Colonic mucosa (tissue), 4 donors: ENCODE results near the gene AEBP2. TPM values are rescaled to one million over a fixed set of nuclear protein-coding genes. Genes with fewer than 3 reads are reported as not detected.

Experiments used
- DNase-seq: peaks from one replicate; pipeline ENCODE4 v3.0.0-alpha.2; 2020
- H3K27ac ChIP-seq: fragments of 200-600 bp; one replicate; pipeline ENCODE4 v1.8.0; 2021
- H3K27me3 ChIP-seq: fragments of 200-600 bp; one replicate; pipeline ENCODE4 v1.8.0; 2021
- H3K36me3 ChIP-seq: fragments of 200-600 bp; one replicate; pipeline ENCODE4 v1.8.0; 2021
- H3K4me1 ChIP-seq: fragments of 200-600 bp; one replicate; pipeline ENCODE4 v1.8.0; 2021; ENCODE audit warnings: mild to moderate bottlenecking
- H3K4me3 ChIP-seq: fragments of 200-600 bp; one replicate; pipeline ENCODE4 v1.8.0; 2021
- H3K9ac ChIP-seq, 2 donors: one replicate each; pipeline ENCODE4 v1.7.0; 2013; ENCODE audit warnings: control low read depth in 2 of 2, low read depth in 2 of 2, low read length in 2 of 2
- H3K9me3 ChIP-seq: fragments of 200-600 bp; one replicate; pipeline ENCODE4 v1.8.0; 2021
- CTCF ChIP-seq: fragments of 200-600 bp; IDR thresholded peaks from one replicate; pipeline ENCODE4 v1.8.0; 2022; ENCODE audit warnings: antibody characterized with exemption, mild to moderate bottlenecking
- intact Hi-C: fragments of 100-400 bp; cut with DNase I; formaldehyde crosslinking; loops from one replicate; pipeline ENCODE4 v1.14.1; 2022
- total RNA-seq, 2 donors: library from RNA; stranded (reverse); fragmentation: NEBNext Ultra II Directional in 1 of 2; extraction: Animal tissue kit (Norgen Biotek cat#: 25700) in 1 of 2; gene quantifications; one replicate each; pipeline ENCODE4 v1.2.1, GENCODE V29; 2021
- donor health status: healthy.
- donor health status: DM: no; HTN: no; CAD: no.
- donor health status: DM: no; HTN: no; CAD: no.

The AEBP2 gene
- total RNA-seq, 2 donors from 2014 or later, result 25.5 to 37.7 TPM

DNA sequence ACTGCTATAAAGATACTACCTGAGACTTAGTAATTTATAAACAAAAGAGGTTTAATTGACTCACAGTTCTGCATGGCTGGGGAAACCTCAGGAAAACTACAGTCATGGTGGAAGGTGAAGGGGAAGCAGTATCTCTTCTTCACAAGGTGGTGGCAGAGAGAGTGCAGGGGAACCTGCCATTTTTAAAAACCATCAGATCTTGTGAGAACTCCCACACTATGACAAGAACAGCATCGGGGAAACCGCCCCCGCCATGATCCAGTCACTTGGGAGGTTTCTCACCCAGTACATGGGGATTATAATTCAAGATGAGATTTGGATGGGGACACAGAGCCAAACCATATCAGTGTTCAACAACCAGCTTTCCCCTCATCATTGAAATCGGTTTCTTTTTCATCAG is 49.9 kb downstream of the AEBP2 start:
- Histone ChIP-seq H3K27me3 (no peaks in the 10 kb centered on the region), H3K4me3 (no peak overlapping the region), H3K36me3 (no peaks in the 10 kb centered on the region), H3K9ac (no peak overlapping the region), H3K27ac (no peak overlapping the region), H3K9me3 (no peaks in the 10 kb centered on the region), H3K4me1 (no peaks in the 10 kb centered on the region)
- DNase-seq, result no peak
- no peak for TF ChIP-seq CTCF
- intact Hi-C loops, result no loop called here

DNA sequence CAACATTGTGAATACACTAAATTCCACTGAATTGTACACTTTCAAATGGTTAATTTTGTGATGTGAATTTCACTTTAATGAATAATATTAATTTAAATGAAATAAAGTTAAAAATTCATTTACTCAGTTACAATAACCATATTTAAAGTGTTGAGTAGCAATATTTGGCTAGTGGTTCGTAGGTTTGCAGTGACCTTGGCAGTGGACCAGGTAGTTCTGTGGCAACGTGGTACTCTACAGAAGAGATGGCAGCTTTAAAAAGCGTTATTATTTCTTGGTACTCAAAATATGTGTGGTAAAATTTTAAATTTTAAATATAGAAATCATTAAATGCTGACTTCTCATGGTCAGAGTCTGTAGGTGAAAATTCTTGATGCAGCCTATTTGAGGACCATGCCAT is 51.6 kb downstream of the AEBP2 start:
- intact Hi-C loops, result no loop called here
- H3K27me3 ChIP-seq, result no peaks in the 10 kb centered on the region

DNA sequence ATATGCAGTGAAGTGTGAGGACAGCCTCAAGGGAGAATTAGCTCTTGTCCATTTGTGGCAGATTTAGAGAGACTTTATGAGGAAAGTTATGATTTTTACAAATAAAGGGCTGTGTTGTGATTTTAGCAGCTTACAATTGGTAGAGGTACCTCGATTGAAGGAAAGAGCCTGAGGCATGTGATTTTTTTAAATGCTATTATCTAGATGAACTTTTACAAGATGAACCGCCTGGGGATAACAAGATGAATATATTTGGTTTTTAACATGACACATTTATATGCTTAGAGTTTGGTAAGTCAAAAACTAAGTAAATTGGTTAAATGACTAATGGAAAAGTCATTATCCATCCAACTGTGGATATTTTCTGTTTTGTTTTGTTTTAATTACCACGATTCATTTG is 52.6 kb downstream of the AEBP2 start:
- no peak overlapping the region for H3K4me3 ChIP-seq
- intact Hi-C loops, result no loop called here
- H3K27ac ChIP-seq, result no peak overlapping the region
- no peaks in the 10 kb centered on the region for H3K9me3 ChIP-seq
- TF ChIP-seq CTCF, result no peak
- H3K27me3 ChIP-seq, result no peaks in the 10 kb centered on the region
- H3K36me3 ChIP-seq, result no peaks in the 10 kb centered on the region
- no peak for DNase-seq
- no peaks in the 10 kb centered on the region for H3K4me1 ChIP-seq
- no peak overlapping the region for H3K9ac ChIP-seq

More for the DNA sequence above, 51.6 kb downstream of the AEBP2 start:
- no peak for DNase-seq
- Histone ChIP-seq H3K27ac (no peak overlapping the region), H3K4me3 (no peak overlapping the region), H3K9me3 (no peaks in the 10 kb centered on the region), H3K36me3 (no peaks in the 10 kb centered on the region), H3K4me1 (no peaks in the 10 kb centered on the region), H3K9ac (no peak overlapping the region)
- no peak for TF ChIP-seq CTCF

DNA sequence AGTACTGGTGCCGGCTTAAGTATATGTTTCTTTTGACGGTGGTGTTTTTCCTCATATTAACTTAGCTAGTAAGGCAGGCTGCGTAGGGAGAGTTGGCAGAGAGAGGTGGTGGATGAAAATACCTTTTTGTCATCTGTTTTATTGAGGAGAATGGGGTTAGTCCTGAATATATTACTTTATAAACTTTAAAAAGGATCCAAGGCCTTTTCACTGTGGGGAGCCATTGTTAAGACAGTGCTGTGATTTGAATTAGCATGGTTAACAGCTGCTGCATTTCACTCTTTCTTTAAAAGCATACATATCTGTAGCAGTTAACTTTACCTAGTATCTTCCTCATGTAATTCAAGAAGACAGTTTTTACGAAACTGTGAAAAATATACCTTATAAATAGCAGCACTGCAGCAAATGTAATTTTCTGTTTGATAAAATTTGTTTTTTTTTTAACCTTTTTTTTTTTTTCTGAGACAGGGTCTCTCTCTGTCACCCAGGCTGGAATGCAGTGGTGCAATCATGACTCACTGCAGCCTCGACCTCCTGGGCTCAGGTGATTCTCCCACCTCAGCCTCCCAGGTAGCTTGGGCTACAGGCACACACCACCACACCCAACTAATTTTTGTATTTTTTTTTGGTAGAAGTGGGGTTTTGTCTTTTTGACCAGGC is 57.1 kb downstream of the AEBP2 start:
- H3K27ac ChIP-seq, result no peak overlapping the region
- no peak overlapping the region for H3K9ac ChIP-seq
- intact Hi-C loops, result no loop called here
- H3K27me3 ChIP-seq, result no peaks in the 10 kb centered on the region
- H3K4me1 ChIP-seq, result no peaks in the 10 kb centered on the region
- DNase-seq, result no peak
- no peaks in the 10 kb centered on the region for H3K36me3 ChIP-seq
- H3K4me3 ChIP-seq, result no peak overlapping the region
- H3K9me3 ChIP-seq, result no peaks in the 10 kb centered on the region
- no peak for TF ChIP-seq CTCF

GRCh38 chr12:19498099-19498498 is 58.8 kb downstream of the AEBP2 start:
- Histone ChIP-seq H3K36me3 (no peaks in the 10 kb centered on the region), H3K9me3 (no peaks in the 10 kb centered on the region), H3K4me3 (no peak overlapping the region), H3K27me3 (no peaks in the 10 kb centered on the region), H3K4me1 (no peaks in the 10 kb centered on the region), H3K9ac (no peak overlapping the region), H3K27ac (no peak overlapping the region)
- TF ChIP-seq CTCF, result no peak
- intact Hi-C loops, result no loop called here
- no peak for DNase-seq
